ENCODE data around the gene PRPF40A. TPM values are rescaled to one million over a fixed set of nuclear protein-coding genes. Genes with fewer than 3 reads are reported as not detected.
"Not testable (repeated sequence)": the region's sequence is repeated elsewhere in the genome, so short reads cannot be mapped to it uniquely, and the experiment has no call there.

The PRPF40A gene
- total and polyA plus RNA-seq, 8 donors: 11.3 to 185 (median 71.7) TPM

GRCh38 chr2:152761214-152761613 lies 44.0 kb upstream of the PRPF40A start:
- DNase-seq: no peak
- 74 to 81% (median 77%) methylated on average over 4 of the region's 4 CpGs for WGBS, 5 donors
- TF ChIP-seq POLR2AphosphoS5 (IDR thresholded peaks at IDR 0.05): no peak
- TF ChIP-seq POLR2A (IDR thresholded peaks at IDR 0.05): no peak
- TF ChIP-seq EP300 (IDR thresholded peaks at IDR 0.05): no peak
- no peak for TF ChIP-seq CTCF (IDR thresholded peaks at IDR 0.05)

DNA sequence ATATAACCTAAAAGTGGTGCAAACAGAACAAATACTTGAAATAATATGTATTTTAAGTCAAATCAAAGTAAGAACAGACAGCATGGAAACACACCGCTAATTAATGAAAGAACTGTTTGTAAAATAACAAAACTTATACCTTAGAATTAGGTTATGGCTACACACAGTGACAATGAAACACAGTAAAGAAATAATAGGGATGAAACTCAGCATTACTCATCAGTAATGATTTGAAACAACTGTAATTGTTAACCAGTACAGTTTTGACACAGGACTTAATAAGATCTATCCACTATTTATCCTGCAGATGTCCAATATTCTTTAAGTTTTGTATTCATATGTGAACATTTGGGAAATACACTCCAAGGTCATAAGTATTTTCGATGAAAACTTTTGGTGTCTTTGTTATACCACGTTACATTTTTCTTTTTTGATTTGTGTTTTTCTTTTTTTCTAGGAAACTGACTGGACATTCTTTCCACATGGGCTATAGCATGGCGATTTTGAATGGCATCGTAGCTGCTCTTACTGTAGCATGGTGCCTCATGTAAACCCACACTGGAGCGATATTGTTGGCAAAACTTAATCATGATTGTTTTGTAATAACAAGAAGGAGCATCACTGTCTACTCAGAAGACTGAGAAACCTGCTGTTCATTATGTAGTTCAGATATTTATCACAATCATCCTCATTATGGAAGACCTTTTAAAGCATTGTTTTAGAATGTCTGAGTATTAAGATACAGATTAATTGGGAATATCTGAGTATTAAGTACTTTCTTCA lies 42.2 kb upstream of the PRPF40A start:
- no peaks in the 10 kb centered on the region for H3K4me1 ChIP-seq
- no peaks in the 10 kb centered on the region for H3K27me3 ChIP-seq
- H3K36me3 ChIP-seq: peaks cover 10 to 50% (median 41%) of the 10 kb centered on the region in 4 donors
- H3K4me3 ChIP-seq: no peak overlapping the region
- no peak for DNase-seq
- no peak overlapping the region for H3K27ac ChIP-seq
- intact Hi-C loops (cut with DNase I; ENCODE audit: low total_unique reads): no loop called here
- no peaks in the 10 kb centered on the region for H3K9me3 ChIP-seq
- 89 to 95% (median 90%) methylated on average over 6 of the region's 6 CpGs for WGBS, 5 donors
- TF ChIP-seq CTCF (IDR thresholded peaks at IDR 0.05) (no peak), POLR2AphosphoS5 (IDR thresholded peaks at IDR 0.05) (no peak)

More at GRCh38 chr2:152761214-152761613, 44.0 kb upstream of the PRPF40A start:
- intact Hi-C loops (cut with DNase I; ENCODE audit: low total_unique reads): no loop called here
- H3K4me3 ChIP-seq: no peak overlapping the region
- H3K27me3 ChIP-seq: no peaks in the 10 kb centered on the region
- no peaks in the 10 kb centered on the region for H3K4me1 ChIP-seq
- H3K36me3 ChIP-seq: peaks cover 8 to 46% (median 33%) of the 10 kb centered on the region in 4 donors
- no peak overlapping the region for H3K27ac ChIP-seq
- H3K9me3 ChIP-seq: no peaks in the 10 kb centered on the region

GRCh38 chr2:152755029-152755428 lies 37.8 kb upstream of the PRPF40A start:
- no peaks in the 10 kb centered on the region for H3K4me1 ChIP-seq
- H3K36me3 ChIP-seq: peaks cover 10 to 48% (median 45%) of the 10 kb centered on the region in 4 donors
- H3K27me3 ChIP-seq: no peaks in the 10 kb centered on the region
- intact Hi-C loops (cut with DNase I; ENCODE audit: low total_unique reads): no loop called here
- TF ChIP-seq POLR2A (IDR thresholded peaks at IDR 0.05) (no peak), CTCF (IDR thresholded peaks at IDR 0.05) (no peak), EP300 (IDR thresholded peaks at IDR 0.05) (no peak), POLR2AphosphoS5 (IDR thresholded peaks at IDR 0.05) (no peak)
- WGBS, 5 donors: 87 to 96% (median 89%) methylated on average over 13 of the region's 13 CpGs
- H3K27ac ChIP-seq: no peak overlapping the region
- peak in 1 of 2 donors; percentile 35 for DNase-seq
- no peak overlapping the region for H3K4me3 ChIP-seq
- H3K9me3 ChIP-seq: no peaks in the 10 kb centered on the region

DNA sequence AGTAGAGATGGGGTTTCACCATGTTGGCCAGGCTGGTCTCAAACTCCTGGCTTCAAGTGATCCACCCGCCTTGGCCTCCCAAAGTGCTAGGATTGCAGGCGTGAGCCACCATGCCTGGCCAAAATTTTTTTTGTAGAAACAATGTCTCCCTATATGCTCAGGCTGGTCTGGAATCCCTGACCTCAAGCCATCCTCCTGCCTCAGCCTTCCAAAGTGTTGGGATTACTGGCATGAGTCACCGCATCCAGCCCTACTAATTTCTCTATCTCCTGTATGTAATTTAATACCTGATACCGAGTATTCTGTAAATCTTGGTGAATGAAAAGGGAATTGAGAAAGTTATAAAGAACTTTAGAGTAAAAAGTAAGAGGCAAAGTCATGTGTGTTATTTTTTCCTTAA lies 30.5 kb upstream of the PRPF40A start:
- DNase-seq; intact Hi-C loops (cut with DNase I; ENCODE audit: low total_unique reads); H3K27ac ChIP-seq; H3K27me3 ChIP-seq; H3K4me3 ChIP-seq; H3K9me3 ChIP-seq; H3K4me1 ChIP-seq: not testable (repeated sequence)
- WGBS, 5 donors: 79 to 96% (median 90%) methylated on average over 4 of the region's 4 CpGs
- peaks cover 0 to 31% (median 17%) of the 10 kb centered on the region in 4 donors for H3K36me3 ChIP-seq

- Histone ChIP-seq H3K36me3 (peaks cover 0 to 32% (median 15%) of the 10 kb centered on the region in 4 donors), H3K27ac (no peak overlapping the region), H3K4me3 (no peak overlapping the region), H3K9me3 (no peaks in the 10 kb centered on the region), H3K27me3 (no peaks in the 10 kb centered on the region), H3K4me1 (no peaks in the 10 kb centered on the region)
- 52 to 63% (median 56%) methylated on average over 3 of the region's 3 CpGs for WGBS, 5 donors
- peak in 1 of 2 donors; percentile 25 for DNase-seq
- intact Hi-C loops (cut with DNase I; ENCODE audit: low total_unique reads): no loop called here
- TF ChIP-seq CTCF (IDR thresholded peaks at IDR 0.05) (peak in 3 of 7 experiments; percentile 12 to 37 (median 22)), POLR2A (IDR thresholded peaks at IDR 0.05) (no peak), EP300 (IDR thresholded peaks at IDR 0.05) (no peak)
Observed at GRCh38 chr2:152743002-152743401, 25.7 kb upstream of the PRPF40A start.

Measured in stomach (tissue), 9 donors.